Measurements from ENCODE around the gene VEGFB. TPM values are rescaled to one million over a fixed set of nuclear protein-coding genes. Genes with fewer than 3 reads are reported as not detected.

Gene VEGFB
- total and polyA plus RNA-seq, 2 of the 8 experiments (the other 6 are each of a cell fraction or from before 2014, with no cell fraction given): 9.3 to 49.6 TPM

- H3K4me3 ChIP-seq (ENCODE audit: extremely low read depth in 1 of 4, insufficient read depth in 2 of 4, low read depth in 3 of 4, low read length in 4 of 4): no peak overlapping the region
- WGBS, 2 experiments (ENCODE audit: extremely low coverage in 1 of 2, insufficient coverage in 1 of 2, insufficient read length in 1 of 2, insufficient replicate concordance in 2 of 2, low coverage in 1 of 2, low lambda C conversion rate in 2 of 2, missing lambda C conversion rate in 1 of 2): 100% methylated on average over 1 of the region's 3 CpGs; no CpG with 5 or more reads in 1 of the 2 experiments
- no peak overlapping the region for H3K18ac ChIP-seq (ENCODE audit: extremely low read depth, low read length)
- no peak overlapping the region for H3K27ac ChIP-seq (ENCODE audit: low read depth, low read length)
- H3K23ac ChIP-seq (ENCODE audit: insufficient read length): no peak overlapping the region
- H3K4me1 ChIP-seq (replicated peaks in 1 of 4; ENCODE audit: control insufficient read depth in 3 of 4, insufficient read depth in 4 of 4, low read length in 3 of 4): peaks cover 0 to 31% (median 17%) of the 10 kb centered on the region in 4 experiments; a peak in 6 of 7 replicates
- H3K56ac ChIP-seq (replicated peaks; ENCODE audit: insufficient read length, low read depth, low read length): no peak overlapping the region
- DNase-seq (ENCODE audit: low read depth in 1 of 2, low spot score in 2 of 2): no peak
- no peak for FAIRE-seq
- H2BK5ac ChIP-seq (ENCODE audit: low read depth, low read length): no peak overlapping the region
- H2BK120ac ChIP-seq (replicated peaks; ENCODE audit: low read depth, low read length): no peak overlapping the region
- peaks cover 0 to 6% (median 3%) of the 10 kb centered on the region in 4 experiments; a peak in 4 of 7 replicates for H3K27me3 ChIP-seq (replicated peaks in 1 of 4; ENCODE audit: control insufficient read depth in 3 of 4, extremely low read depth in 1 of 4, insufficient read depth in 3 of 4, low read length in 3 of 4)
- H4K20me1 ChIP-seq (replicated peaks in 1 of 2; ENCODE audit: control insufficient read depth in 1 of 2, insufficient read depth in 2 of 2, low read length in 2 of 2): peaks cover 0 to 7% of the 10 kb centered on the region in 2 experiments
- H3K36me3 ChIP-seq (ENCODE audit: control insufficient read depth in 2 of 4, insufficient read depth in 4 of 4, low read length in 3 of 4): peaks cover 0 to 7% (median 1%) of the 10 kb centered on the region in 4 experiments; a peak in 2 of 8 replicates
- peak overlapping the region; percentile 55; the same call in 1 of the 2 replicates for H2BK12ac ChIP-seq (ENCODE audit: low read depth, low read length)
- ChIA-PET CTCF (ENCODE audit: partially characterized antibody) (interaction anchor here (0.6 to 6.5 kb wide), 10 partner anchors 10 to 126 kb away, joined by 3 to 64 read pairs (median 4); partner anchors contain the start of genes FERMT3, FKBP2 and PLCB3), POLR2A (ENCODE audit: partially characterized antibody) (interaction anchor here (2.2 to 14.1 kb wide), 5 partner anchors 17 to 77 kb away, joined by 5 to 253 read pairs (median 48); partner anchors contain the start of genes FERMT3, FKBP2, PLCB3 and PPP1R14B)
- peak overlapping the region; percentile 72 to 93; a peak in 3 of 4 replicates for H3K4me2 ChIP-seq (ENCODE audit: insufficient read depth in 1 of 2, low read depth in 2 of 2, low read length in 2 of 2)
- no peak overlapping the region for H4K91ac ChIP-seq (replicated peaks; ENCODE audit: insufficient read length, low read length)
- H2BK20ac ChIP-seq (ENCODE audit: low read length): no peak overlapping the region
- H2BK15ac ChIP-seq (ENCODE audit: low read length): 0 out of 2 replicates have a peak overlapping the region, but pooled peaks have one; percentile 61
- no peak overlapping the region for H4K8ac ChIP-seq (ENCODE audit: extremely low read depth, insufficient read depth, low read length)
- no peak overlapping the region for H2AK5ac ChIP-seq (ENCODE audit: low read depth, low read length)
- H2AFZ ChIP-seq (ENCODE audit: low read length): no peak overlapping the region
- no peaks in the 10 kb centered on the region for H3K79me2 ChIP-seq (ENCODE audit: control insufficient read depth in 1 of 2, insufficient read depth in 2 of 2, low read length in 2 of 2)
- H3K14ac ChIP-seq (ENCODE audit: insufficient read length): no peak overlapping the region
- H3K9me3 ChIP-seq (ENCODE audit: insufficient read depth in 2 of 2, low read depth in 1 of 2, low read length in 1 of 2): no peaks in the 10 kb centered on the region
- peaks cover 16% of the 10 kb centered on the region for H3K23me2 ChIP-seq (ENCODE audit: low read depth, low read length)
- no peak overlapping the region for H3K9ac ChIP-seq (replicated peaks in 1 of 4; ENCODE audit: extremely low read depth in 1 of 4, low read depth in 3 of 4, low read length in 3 of 4)
- H3K79me1 ChIP-seq (ENCODE audit: low read depth, low read length): no peaks in the 10 kb centered on the region; the same call in 1 of the 2 replicates
- H3K4ac ChIP-seq (replicated peaks; ENCODE audit: insufficient read length, low read depth, low read length): no peak overlapping the region
- H4K5ac ChIP-seq (ENCODE audit: insufficient read length, low read depth, low read length): no peak overlapping the region
- no peak for TF ChIP-seq CBX8 (IDR thresholded peaks at IDR 0.05; ENCODE audit: borderline replicate concordance, low read depth, low read length)
- TF ChIP-seq ATF2 (IDR thresholded peaks at IDR 0.05; ENCODE audit: low read length): no peak
- TF ChIP-seq YY1 (IDR thresholded peaks at IDR 0.05; ENCODE audit: low read depth, low read length): no peak
- TF ChIP-seq PHF8 (conservative IDR thresholded peaks at IDR 0.05; ENCODE audit: low read depth, low read length): no peak
- TF ChIP-seq HDAC2 (IDR thresholded peaks at IDR 0.05; ENCODE audit: borderline replicate concordance in 1 of 2, low read depth in 2 of 2, low read length in 2 of 2): no peak
- no peak for TF ChIP-seq JUN (IDR thresholded peaks at IDR 0.05; ENCODE audit: low read depth, low read length)
- TF ChIP-seq CHD2 (IDR thresholded peaks at IDR 0.05; ENCODE audit: low read length): no peak
- no peak for TF ChIP-seq SP1 (IDR thresholded peaks at IDR 0.05; ENCODE audit: low read depth, low read length)
- no peak for TF ChIP-seq SRF (IDR thresholded peaks at IDR 0.05; ENCODE audit: low read depth, low read length)
- TF ChIP-seq BRCA1 (IDR thresholded peaks at IDR 0.05; ENCODE audit: low read depth, low read length): no peak
- no peak for TF ChIP-seq CBX5 (IDR thresholded peaks at IDR 0.05; ENCODE audit: low read depth, low read length)
Observed at GRCh38 chr11:64227405-64227956, 6.9 kb upstream of the VEGFB start.

Data from H1 (cell line).